ENCODE results near the gene C10orf90.

C10orf90 gene

GRCh38 chr10:126397640-126398382 lies 272.7 kb downstream of the C10orf90 start:
- no peak for TF ChIP-seq CTCF (conservative IDR thresholded peaks at IDR 0.05; ENCODE audit: low read depth, low read length)
- no peak overlapping the region for H3K4me3 ChIP-seq (ENCODE audit: low read depth, low read length)
- peak; percentile 99 for DNase-seq (ENCODE audit: low read depth)

GRCh38 chr10:126397156-126397555 lies 273.3 kb downstream of the C10orf90 start:
- no peak overlapping the region for H3K4me3 ChIP-seq (ENCODE audit: low read depth, low read length)
- no peak for DNase-seq (ENCODE audit: low read depth)
- TF ChIP-seq CTCF (conservative IDR thresholded peaks at IDR 0.05; ENCODE audit: low read depth, low read length), result no peak

- TF ChIP-seq CTCF (conservative IDR thresholded peaks at IDR 0.05; ENCODE audit: low read depth, low read length), result no peak
- DNase-seq (ENCODE audit: low read depth), result no peak
- H3K4me3 ChIP-seq (ENCODE audit: low read depth, low read length), result no peak overlapping the region
Observed at GRCh38 chr10:126394948-126395347, 275.5 kb downstream of the C10orf90 start.

GRCh38 chr10:126393076-126393475 lies 277.4 kb downstream of the C10orf90 start:
- TF ChIP-seq CTCF (conservative IDR thresholded peaks at IDR 0.05; ENCODE audit: low read depth, low read length), result no peak
- no peak for DNase-seq (ENCODE audit: low read depth)
- no peak overlapping the region for H3K4me3 ChIP-seq (ENCODE audit: low read depth, low read length)

GRCh38 chr10:126392469-126392868 lies 278.0 kb downstream of the C10orf90 start:
- peak; percentile 33 for DNase-seq (ENCODE audit: low read depth)
- no peak overlapping the region for H3K4me3 ChIP-seq (ENCODE audit: low read depth, low read length)
- TF ChIP-seq CTCF (conservative IDR thresholded peaks at IDR 0.05; ENCODE audit: low read depth, low read length), result no peak

GRCh38 chr10:126392068-126392467 lies 278.4 kb downstream of the C10orf90 start:
- TF ChIP-seq CTCF (conservative IDR thresholded peaks at IDR 0.05; ENCODE audit: low read depth, low read length), result no peak
- no peak for DNase-seq (ENCODE audit: low read depth)

More at GRCh38 chr10:126392068-126392467, 278.4 kb downstream of the C10orf90 start:
- no peak overlapping the region for H3K4me3 ChIP-seq (ENCODE audit: low read depth, low read length)
